HG03095 (cell line): ENCODE results near the gene GFRA4.

Source experiments
- ATAC-seq: cut with Tn5 transposase; IDR thresholded peaks from one replicate; pipeline ENCODE4 v1.9.1; 2021; ENCODE audit warnings: moderate library complexity; ENCODE audit not compliant: unreplicated experiment

GFRA4 gene

DNA sequence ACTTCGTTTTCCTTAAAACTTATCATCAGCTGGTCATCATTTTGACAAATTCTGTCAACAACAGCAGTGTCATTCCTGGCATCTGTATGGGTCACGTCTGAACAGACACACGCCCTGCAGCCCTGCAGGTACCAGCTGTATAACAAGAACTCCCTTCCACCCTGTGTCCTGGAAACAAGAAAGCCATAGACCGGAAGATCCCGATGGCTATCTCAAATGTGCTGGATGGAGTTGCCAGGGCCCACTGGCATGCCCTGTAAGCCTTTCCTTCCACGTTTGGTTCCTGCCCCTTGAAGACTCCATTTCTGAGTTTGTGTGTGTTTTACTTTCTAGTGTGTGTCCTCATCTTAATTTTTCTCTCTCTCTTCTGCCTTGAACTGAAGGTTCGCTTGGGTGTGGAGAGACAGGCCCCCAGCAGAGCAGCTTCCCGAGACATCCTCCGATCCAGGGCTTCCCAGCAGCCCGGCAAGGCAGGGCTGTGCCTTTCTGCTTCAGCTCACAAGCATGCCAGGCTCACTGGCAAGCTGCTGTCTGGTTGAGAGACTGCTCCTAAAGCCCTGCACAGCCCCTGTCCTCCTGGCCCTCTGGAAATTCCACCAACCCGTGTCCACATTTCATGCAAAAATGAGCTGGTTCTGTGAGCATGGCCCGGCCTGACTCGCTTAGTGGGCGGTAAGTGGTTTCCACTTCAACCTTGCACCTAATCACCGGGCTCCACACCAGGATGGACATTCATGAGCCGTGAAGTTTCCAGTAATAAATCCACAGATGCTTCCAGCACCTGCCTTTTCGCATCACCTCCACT, 8.7 kb downstream of the GFRA4 start:
- ATAC-seq: no peak

DNA sequence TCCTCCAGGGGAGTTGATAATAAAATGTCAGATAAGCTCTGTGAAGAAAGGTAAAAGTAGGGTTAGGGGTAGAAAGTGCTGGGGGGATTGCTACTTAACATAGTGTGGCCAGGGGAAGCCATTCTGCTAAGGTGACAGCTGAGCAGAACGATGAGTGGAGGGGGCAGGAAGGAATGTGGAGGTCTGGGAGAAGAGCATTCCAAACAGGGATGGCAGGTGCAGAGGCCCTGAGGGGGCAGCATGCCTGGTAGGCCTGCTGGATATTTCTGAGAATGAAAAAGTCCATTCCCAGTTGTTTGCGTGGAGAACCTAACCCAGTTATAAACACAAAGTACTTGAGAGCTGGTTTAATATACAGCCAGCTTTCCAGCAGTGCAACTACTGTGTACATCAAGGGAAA, 9.3 kb downstream of the GFRA4 start:
- no peak for ATAC-seq

DNA sequence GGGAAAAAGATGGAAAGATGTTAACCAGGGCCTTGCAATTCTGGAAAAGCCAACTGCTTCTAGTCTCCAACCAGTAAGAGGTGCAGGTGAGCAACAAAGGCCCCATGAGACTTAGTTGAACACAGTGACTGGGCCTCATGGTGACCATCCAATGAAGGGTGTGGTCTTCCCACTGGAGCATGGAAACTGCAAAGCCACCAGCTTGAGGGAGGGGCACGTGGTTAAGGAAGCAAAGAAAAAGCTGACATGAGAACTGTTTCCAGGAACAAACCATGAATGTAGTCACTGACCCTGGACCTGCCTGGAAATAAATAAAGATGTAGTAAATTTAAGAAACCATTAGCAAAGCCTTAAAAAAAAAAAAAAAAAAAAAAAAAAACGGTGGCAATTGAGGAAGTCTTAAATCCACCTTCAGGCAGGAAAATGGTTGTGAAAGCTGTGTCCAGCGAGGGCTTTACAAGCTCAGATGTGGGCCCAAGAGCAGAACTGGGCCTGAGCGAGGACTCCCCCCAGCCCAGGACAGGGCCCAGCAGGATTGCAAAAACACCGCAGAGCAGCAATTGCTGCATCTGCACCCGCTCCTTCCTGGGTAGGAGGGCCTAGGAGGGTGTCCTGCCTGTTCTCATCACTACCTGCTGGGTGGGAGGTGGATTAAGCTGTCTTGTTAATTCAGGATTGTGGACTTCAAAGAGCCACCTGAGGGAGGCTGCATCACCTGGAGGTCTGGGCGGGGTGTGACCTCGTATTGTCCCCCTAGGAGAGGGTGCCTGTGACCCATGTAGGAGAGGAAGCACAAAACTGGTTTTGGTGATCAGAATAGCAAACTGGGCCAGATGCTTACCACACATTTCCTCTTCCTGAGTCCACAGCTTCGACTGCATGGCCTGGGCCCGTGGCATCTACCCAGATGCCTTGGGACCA, 10.3 kb downstream of the GFRA4 start:
- ATAC-seq: no peak

DNA sequence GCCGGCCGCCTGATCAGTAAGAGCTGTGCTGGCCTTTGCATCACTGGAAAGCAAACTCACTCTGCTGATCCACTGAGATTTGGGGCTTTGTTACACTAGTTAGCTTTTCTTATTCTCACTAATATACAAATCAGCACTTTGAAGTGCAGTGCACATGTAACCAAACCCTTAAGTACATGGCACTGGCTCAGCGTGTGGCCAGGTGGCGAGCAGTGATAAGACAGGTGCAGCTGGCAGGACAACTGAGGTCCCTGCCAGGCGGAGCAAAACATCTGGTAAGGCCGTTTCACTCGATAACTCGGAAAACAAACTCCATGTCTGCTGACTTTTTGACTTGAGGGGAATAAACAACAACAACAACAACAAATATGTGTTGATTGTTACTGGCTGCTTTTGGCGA, 11.0 kb downstream of the GFRA4 start:
- ATAC-seq: no peak

DNA sequence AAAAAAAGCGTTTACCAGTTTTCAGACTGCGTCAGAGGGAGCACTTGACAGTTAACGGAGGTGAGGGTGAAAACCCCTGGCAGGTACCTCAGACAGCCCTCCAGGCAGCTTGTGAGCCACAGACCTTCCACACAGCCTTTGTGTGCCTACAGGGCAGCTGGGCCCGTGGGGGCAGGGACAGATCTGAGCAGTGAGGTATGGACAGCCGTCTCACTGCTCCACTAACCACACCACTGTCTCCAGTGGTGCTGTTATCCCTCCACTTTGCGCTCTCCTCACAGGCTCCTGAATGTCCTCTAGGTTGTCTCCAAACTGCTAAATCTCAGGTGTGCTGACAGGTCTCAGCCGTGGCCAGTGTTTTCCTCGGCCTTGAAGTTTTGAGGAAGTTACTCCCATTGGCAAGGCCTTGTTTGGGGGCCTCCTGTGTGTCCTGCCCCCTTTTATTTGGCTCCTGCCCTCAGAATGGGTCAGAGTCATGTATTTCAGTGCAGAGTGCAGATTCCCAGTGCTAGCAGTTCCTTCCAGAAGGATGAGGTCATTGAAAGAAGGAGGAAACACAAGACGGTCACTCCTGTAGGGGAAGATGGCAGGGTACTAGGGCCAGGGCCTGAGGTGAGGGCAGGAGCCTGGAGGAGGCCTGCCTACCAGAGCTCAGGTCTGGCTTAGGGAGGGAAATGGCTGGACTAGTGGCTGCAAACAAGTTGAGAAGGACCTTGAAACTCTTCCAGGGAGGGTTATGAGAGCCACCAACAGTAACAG, 11.8 kb downstream of the GFRA4 start:
- no peak for ATAC-seq

DNA sequence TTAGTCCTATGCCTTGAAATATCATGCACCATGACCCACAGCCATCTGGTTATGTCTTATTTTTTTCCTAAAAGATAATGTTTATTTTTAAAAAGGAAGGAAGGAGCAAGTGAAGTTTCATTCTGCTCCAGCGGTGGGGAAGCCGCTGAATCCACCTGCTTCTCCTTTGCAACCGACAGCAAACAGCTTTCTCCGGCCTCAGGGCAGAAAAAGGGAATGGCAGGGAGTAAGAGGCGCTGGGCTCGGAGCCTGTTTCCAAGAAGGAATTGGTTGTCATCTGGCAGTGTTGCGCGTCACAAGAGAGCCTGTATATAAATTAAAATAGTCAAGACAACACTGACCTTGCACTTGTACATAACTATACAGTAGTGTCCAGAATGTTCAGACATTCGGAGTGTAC, 14.2 kb downstream of the GFRA4 start:
- ATAC-seq: no peak

DNA sequence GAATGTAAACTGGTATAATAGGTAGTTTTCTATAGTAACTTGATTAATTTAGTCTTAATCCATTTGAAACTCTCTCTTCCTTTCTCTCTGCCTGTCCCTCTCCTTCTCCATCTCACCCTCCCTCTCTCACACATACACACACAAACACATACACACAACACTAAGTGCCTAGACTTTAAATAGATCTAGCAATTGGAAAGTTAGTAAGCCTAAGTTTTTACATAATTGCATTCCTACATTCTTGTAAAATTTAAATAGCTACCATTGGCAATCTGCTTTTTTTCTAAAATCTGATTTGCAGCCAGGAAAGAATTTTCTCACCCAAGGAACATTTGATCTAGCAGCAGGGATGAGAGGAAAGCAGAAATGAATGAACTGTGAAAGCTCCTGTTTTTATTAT, 15.7 kb downstream of the GFRA4 start:
- ATAC-seq: no peak

DNA sequence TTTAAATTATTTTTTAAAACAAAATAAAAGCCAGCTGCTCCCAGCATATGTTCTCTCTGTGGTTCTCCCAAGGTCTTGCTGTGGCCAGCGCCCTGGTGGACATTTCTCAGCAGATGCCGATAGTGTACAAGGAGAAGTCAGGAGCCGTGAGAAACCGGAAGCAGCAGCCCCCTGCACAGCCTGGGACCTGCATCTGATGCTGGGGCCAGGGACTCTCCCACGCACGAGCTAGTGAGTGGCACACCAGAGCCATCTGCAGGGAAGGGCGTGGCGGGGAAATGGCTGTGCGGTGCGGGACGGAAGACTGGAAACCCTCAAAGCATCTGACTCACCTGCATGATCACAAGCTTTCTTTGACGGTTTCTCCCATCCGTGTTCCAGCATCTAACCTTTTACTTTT, 16.5 kb downstream of the GFRA4 start:
- no peak for ATAC-seq

DNA sequence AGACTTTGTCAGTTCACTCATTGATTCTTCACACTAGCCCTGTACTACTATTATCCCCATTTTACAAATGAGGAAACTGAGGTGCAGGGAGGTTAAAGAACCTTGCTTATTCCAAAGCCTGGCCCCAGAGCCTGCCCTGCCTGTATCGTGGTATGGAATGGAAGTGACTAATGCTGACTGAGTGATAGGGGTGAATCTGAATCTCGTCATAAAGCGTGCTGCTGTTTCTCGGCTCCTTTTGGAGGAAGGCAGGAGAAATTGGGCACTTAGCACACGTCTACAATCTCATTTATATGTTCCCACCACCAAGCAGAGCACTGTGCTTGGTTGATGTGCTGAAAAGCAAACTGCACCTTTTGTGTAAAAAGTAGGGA, 17.1 kb downstream of the GFRA4 start:
- ATAC-seq: no peak

DNA sequence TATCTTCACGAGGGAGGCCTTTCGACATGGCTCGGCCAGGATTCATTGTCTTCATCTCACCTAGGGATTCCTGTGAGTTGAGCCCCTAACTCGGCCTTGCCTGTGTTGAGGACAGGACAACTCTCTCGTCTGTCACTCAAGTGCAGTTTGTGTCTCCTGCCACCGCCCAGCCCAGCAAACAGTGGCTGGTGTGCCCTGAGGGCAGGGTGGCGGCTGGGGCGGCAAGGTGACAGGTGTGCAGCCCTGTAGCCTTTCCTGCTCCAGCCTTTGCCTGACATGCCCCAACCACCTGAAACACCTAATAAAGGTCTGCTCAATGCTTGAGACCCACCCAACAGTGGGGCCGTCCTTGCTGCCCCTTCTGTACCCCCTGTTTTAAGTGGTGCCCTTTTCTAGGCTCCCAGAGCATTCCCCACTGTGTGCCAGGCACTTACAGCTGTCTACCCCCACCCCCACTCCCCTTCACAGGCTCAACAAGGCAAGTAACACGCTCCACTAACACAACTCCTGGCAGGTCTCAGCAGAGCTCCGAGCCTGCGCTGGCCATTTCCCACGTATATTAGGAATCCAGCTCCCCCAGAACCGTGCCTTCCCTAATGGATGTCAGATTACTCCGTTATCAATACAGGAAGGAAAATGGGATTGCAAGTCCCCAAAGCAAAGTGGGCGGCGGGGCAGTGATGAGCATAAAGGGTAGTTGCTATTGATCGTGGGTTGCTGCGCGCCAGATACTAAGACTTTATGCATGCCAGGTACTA, 17.7 kb downstream of the GFRA4 start:
- ATAC-seq: no peak

DNA sequence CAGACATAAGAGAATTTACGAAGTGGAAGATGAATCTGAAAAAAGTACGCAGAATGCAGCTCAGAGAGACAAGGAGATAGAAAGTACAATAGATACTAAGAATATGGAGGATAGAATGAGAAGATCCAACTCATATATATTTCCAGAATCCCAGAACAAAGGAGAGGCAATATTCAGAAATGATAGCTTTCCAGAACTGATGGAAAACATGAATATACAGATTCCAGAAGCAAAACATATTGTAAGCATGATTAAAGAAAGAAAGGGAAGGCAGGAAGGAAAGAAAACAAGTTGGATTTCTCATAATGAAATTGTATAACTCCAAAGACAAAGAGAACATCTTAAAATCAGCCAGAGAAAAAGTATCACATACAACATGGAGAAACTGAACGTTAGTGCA, 22.9 kb downstream of the GFRA4 start:
- ATAC-seq: no peak

DNA sequence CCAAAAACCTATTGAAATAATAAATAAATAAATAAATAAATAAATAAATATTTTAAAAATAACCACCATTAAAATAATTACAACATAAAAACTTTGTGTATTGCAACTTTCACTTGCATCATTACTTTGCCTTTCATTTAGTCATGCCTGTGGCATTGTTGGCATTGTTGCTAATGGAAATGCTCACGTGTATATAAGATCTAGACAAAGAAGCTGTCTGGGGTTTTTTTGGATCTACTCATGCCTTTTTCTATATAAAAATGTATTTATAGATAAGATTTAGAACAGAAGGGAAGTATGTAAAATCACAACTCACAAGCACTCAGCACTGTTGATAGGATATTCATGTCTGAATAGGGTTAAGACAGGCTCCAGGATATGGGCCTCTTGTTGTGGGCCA, 27.9 kb downstream of the GFRA4 start:
- no peak for ATAC-seq

DNA sequence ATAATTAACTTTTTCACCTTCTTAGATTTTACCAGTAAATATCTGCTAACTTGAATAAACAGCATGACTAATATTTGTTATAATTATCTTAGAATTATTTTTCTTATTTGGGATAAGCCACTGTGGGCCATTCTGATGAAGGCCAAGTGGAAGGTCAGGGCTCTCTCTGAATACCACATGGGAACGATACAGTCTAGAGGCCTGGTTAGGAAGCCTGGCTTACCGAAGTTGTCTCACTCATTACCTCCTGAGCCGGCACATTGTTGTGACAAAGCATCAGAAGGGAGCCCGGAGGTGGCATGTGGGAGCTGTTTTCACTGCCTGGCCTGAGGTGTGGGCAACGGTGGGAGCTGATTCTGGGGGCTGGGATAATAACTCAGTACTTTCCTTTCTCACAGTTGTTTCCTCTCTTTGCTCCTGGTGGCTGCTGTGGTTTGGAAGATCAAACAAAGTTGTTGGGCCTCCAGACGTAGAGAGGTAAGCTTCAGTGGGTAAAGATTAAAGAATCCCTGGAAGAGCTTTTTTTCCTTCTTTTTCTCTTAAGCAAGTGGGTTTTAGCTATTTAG, 29.2 kb downstream of the GFRA4 start:
- no peak for ATAC-seq

DNA sequence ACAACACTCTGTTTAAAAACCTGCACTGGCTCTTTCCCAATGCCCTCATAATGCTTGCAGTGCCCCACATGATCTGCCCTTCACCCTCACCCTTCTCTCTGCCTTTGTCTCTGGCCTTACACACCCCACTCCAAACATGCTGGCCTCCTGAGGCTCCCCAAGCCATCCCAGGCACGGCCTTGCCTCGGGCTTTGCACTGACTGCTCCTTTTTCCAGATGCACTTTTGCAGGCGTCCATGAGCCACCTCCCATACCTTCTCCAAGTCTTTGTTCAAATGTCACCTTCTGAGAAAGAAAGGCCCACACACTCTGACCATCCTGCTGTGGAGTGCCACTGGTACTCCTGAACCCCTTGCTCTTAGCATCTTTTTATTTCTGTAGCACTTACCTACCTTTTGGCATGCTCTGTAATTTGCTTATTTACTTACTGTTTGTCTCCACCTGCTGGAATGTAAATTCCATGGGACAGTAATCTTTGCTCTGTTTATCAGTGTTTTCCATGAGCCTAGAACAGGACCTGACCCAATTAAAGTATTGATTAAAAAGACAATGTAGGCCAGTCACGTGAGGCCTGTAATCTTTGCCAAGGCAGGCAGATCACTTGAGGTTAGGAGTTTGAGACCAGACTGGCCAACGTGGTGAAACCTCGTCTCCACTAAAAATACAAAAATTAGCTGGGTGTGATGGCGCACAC, 30.7 kb downstream of the GFRA4 start:
- no peak for ATAC-seq

DNA sequence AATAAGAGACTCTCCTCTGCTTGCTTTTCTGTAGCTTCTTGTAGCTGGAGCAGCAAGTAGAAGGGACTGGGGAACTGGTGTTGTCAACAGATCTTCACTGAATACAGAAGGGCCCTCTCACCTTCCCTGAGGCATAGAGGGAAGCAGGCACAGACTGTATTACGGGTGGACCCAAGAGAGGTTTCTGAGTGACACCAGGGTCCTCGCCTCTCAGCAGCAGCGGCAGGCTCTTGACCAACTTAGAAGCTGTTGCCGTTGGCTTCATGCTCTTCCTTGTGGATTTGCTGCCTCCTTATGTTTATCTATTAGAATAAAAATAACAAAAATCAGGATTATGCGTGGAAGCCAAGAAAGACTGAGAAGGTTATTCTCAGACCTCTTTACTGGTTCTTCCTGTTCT, 31.7 kb downstream of the GFRA4 start:
- no peak for ATAC-seq

DNA sequence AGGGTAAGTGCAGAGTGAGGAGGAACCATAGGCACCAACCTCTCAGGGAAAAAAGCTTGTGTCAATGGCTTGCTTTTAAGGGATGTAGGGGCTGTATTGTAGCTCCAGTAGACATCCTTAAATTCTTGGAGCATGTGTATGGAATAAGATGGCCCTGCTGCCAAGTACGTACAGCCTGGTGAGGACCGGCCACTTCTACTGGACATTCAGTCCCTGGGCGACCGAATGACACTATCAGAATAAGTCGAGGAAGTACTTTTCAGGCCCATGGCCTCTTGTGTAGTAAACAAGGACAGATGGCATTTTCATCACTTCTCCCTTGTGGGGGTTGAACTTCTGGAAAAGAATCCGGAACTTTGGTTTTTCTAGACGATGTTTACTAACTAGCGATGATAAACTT, 32.8 kb downstream of the GFRA4 start:
- ATAC-seq: no peak

DNA sequence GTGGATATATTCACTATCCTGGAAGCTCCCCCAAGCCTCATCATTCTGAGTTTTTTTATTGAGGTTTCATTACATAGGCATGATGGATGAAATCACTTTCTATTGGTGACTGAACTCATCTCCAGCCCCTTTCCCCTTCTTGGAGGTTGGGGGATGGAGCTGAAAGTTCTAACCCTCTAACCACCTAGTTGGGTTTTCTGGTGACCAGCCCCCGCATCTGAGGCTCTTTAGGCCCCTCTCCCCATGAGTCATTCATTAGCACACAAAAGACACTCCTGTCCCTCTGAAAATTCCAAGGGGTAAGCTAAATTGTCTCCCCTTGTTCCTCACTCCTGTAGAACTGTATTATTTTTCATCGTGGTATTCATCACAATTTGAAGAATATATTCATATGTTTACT, 33.3 kb downstream of the GFRA4 start:
- ATAC-seq: no peak

DNA sequence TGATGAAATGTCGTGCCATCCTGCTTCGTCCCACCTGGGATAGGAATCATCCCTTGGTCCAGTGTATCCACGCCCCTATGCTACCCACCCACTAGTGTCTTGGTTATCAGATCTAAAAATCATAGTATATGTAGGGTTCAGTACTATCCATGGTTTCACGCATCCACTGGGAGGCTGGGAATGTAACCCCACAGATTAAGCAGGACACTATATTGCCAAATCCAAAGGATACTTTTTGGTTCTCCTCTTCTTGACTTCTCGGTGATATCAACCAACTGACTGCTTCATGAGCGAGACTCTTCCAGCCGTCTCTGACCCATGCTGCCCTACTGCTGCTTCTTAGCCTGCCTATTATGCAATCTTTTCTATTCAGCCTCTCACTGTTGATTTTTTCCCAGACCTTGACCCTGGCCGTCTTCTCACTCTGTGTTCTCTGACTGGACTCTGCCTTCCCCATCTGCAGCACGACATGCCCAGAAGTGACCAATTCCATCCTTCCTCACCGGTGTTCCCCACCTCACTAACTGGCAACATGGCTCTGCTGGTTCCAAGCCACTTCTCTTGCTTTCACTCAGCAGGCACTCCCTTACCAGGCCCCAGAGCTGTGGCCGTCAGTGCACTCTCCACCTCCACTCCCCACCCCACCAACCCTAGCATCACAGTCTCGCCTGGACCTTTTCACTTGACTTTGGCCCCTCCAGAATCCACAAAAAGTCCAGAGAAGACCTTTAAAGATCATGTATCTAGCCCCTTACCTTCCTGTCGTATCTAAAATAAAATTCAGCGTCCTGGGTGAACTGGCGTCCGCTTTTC, 34.5 kb downstream of the GFRA4 start:
- no peak for ATAC-seq

DNA sequence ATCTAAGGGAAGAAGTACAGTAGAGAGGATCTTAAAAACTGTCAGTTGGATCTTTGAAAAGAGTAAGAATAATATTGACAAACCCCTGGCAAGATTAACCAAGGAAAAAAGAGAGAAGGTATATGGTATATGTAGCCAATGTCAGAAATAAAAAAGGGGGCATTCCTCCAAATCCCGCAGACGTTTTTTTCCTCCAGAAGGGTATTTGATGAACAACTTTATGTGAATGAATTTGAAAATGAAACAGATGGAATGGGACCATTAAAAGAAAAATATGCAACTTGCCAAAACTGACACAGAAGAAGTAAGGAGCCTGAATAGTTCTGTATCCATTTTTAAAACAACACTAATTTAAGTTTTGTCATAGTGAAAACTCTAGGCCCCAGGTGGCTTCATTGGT, 35.7 kb downstream of the GFRA4 start:
- ATAC-seq: no peak
